Fibroblast of mammary gland (primary cell): ENCODE results near the gene FOXN3.
A peak's percentile ranks its signal among the peaks of the same experiment; 100 is the strongest.

Source experiments
- DNase-seq: peaks from one replicate; pipeline ENCODE4 v3.0.0-alpha.2; 2010; ENCODE audit warnings: low read depth
- H3K4me3 ChIP-seq: 2 replicates; pipeline ENCODE4 v1.5.1; 2011; ENCODE audit warnings: low read depth, mild to moderate bottlenecking, low read length, moderate library complexity; ENCODE audit not compliant: control insufficient read depth
- TF ChIP-seq, protein P1 (sequence below): conservative IDR thresholded peaks from 2 replicates; pipeline ENCODE4 v1.5.1; 2011; ENCODE audit warnings: low read depth, low read length, inconsistent platforms; ENCODE audit not compliant: control insufficient read depth, insufficient read depth

The FOXN3 gene

GRCh38 chr14:89266754-89267153 lies 150.3 kb downstream of the FOXN3 start:
- DNase-seq: peak; percentile 24
- TF ChIP-seq, protein P1, sequence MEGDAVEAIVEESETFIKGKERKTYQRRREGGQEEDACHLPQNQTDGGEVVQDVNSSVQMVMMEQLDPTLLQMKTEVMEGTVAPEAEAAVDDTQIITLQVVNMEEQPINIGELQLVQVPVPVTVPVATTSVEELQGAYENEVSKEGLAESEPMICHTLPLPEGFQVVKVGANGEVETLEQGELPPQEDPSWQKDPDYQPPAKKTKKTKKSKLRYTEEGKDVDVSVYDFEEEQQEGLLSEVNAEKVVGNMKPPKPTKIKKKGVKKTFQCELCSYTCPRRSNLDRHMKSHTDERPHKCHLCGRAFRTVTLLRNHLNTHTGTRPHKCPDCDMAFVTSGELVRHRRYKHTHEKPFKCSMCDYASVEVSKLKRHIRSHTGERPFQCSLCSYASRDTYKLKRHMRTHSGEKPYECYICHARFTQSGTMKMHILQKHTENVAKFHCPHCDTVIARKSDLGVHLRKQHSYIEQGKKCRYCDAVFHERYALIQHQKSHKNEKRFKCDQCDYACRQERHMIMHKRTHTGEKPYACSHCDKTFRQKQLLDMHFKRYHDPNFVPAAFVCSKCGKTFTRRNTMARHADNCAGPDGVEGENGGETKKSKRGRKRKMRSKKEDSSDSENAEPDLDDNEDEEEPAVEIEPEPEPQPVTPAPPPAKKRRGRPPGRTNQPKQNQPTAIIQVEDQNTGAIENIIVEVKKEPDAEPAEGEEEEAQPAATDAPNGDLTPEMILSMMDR: no peak
- H3K4me3 ChIP-seq: no peak overlapping the region

DNA sequence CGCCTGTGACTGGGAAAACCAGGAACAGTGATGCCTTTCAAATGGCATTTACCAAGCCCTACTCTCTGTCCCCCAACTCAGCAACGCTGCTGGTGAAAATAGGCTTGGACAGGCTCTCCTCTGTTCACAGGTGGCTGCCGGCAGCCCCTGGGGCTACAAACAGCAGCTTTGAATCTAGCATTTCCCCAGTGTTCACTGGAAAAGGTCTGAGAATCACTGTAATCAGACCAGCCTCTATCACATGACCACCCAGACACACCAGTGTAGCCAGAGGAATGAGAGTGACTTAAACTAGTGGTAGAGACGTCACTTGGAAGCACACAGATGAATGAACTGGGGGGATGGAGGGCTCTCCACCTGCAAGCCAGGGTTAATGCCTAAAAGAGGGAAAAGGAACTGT lies 151.8 kb downstream of the FOXN3 start:
- no peak for DNase-seq
- H3K4me3 ChIP-seq: no peak overlapping the region

GRCh38 chr14:89264196-89264800 lies 152.7 kb downstream of the FOXN3 start:
- H3K4me3 ChIP-seq: no peak overlapping the region
- no peak for DNase-seq
- TF ChIP-seq, protein P1: no peak

More for the DNA sequence above, 151.8 kb downstream of the FOXN3 start:
- TF ChIP-seq, protein P1: no peak

- H3K4me3 ChIP-seq: no peak overlapping the region
- no peak for DNase-seq
- TF ChIP-seq, protein P1: no peak
These were observed 155.0 kb downstream of the FOXN3 start for GRCh38 chr14:89262041-89262440.

- TF ChIP-seq, protein P1: no peak
- H3K4me3 ChIP-seq: no peak overlapping the region
These were observed 156.1 kb downstream of the FOXN3 start for GRCh38 chr14:89260898-89261297.

DNA sequence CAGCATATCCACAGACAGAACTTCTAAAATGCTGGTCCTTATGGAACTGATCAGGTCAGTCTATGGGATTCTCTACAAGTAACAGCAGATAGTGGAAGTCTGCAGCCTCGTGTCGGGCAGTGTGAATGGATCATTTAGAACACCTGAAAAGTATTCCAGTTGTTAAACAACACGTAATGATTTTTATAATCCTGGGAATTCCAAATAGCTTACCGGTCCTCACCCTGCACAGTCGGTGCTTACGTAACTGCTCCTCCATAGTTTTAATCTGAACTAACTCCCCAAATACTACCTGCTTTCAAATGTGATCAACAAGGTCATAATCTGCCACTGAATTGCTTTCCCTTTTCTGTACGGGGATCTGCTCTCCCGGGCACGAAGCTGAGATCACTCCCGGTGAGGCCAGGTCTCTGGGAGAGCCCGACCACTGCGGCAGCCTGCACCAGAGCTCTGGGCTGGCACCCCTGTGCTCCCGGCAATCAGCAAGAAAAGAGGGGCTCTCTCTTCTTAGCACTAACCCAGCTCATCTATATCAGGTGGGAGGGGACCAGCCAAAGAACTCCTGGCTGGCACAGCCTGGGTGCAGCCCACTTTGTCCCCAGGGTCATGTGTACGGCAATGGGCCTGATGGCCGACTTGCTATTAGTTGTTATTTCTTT lies 157.0 kb downstream of the FOXN3 start:
- TF ChIP-seq, protein P1: no peak
- no peak for DNase-seq
- H3K4me3 ChIP-seq: no peak overlapping the region

More at GRCh38 chr14:89260898-89261297, 156.1 kb downstream of the FOXN3 start:
- no peak for DNase-seq
